GM23338 (cell line): ENCODE results near the gene ZNF91. TPM values are rescaled to one million over a fixed set of nuclear protein-coding genes. Genes with fewer than 3 reads are reported as not detected.

Experiments
- ATAC-seq: fragments of 200-7000 bp; cut with Tn5 transposase; 3 replicates; pipeline ENCODE4 v1.9.1; 2020
- DNase-seq: peaks from one replicate; pipeline ENCODE4 v3.0.0-alpha.2; 2015; ENCODE audit warnings: low spot score
- H2AFZ ChIP-seq: fragments of 200-600 bp; sonication (generic); 2 replicates; pipeline ENCODE4 v1.8.0; 2016; ENCODE audit warnings: antibody characterized with exemption, mild to moderate bottlenecking, moderate library complexity
- H3F3A ChIP-seq: fragments of 200-600 bp; sonication (generic); replicated peaks from 2 replicates; pipeline ENCODE4 v1.8.0; 2017; ENCODE audit warnings: antibody characterized with exemption, mixed run types, low read depth
- H3K27ac ChIP-seq: fragments of 200-600 bp; sonication (generic); 2 replicates; pipeline ENCODE4 v1.6.1; 2016; ENCODE audit warnings: low read depth
- H3K27me3 ChIP-seq: fragments of 200-600 bp; sonication (generic); 2 replicates; pipeline ENCODE4 v1.8.0; 2016; ENCODE audit warnings: mild to moderate bottlenecking, mixed run types, moderate library complexity; ENCODE audit not compliant: insufficient read depth
- H3K36me3 ChIP-seq: fragments of 200-600 bp; sonication (generic); 2 replicates; pipeline ENCODE4 v1.8.0; 2016; ENCODE audit warnings: mild to moderate bottlenecking; ENCODE audit not compliant: insufficient read depth
- H3K4me1 ChIP-seq: fragments of 200-600 bp; sonication (generic); 2 replicates; pipeline ENCODE4 v1.8.0; 2016; ENCODE audit warnings: mild to moderate bottlenecking, moderate library complexity; ENCODE audit not compliant: insufficient read depth
- H3K4me2 ChIP-seq: fragments of 200-600 bp; sonication (generic); 2 replicates; pipeline ENCODE4 v1.7.1; 2017; ENCODE audit warnings: mixed run types
- H3K4me3 ChIP-seq: fragments of 200-600 bp; sonication (generic); 2 replicates; pipeline ENCODE4 v1.6.1; 2016; ENCODE audit warnings: mixed run types
- H3K79me2 ChIP-seq: fragments of 200-600 bp; sonication (generic); replicated peaks from 2 replicates; pipeline ENCODE4 v1.8.0; 2017; ENCODE audit warnings: mild to moderate bottlenecking; ENCODE audit not compliant: insufficient read depth
- H3K9me2 ChIP-seq: fragments of 200-600 bp; sonication (generic); 2 replicates; pipeline ENCODE4 v1.8.0; 2017; ENCODE audit not compliant: insufficient read depth
- H4K20me1 ChIP-seq: fragments of 200-600 bp; sonication (generic); replicated peaks from 2 replicates; pipeline ENCODE4 v1.8.0; 2017; ENCODE audit warnings: mild to moderate bottlenecking; ENCODE audit not compliant: insufficient read depth
- H3K27ac Mint-ChIP-seq: 2 replicates; pipeline ENCODE4 v1.8.0; 2020; ENCODE audit warnings: inconsistent platforms, mild to moderate bottlenecking, moderate library complexity, mixed read lengths
- H3K27me3 Mint-ChIP-seq: 3 replicates; pipeline ENCODE4 v1.8.0; 2022; ENCODE audit warnings: low read depth, mild to moderate bottlenecking, moderate library complexity, mixed read lengths, inconsistent platforms; ENCODE audit not compliant: insufficient read depth, poor library complexity
- H3K36me3 Mint-ChIP-seq: 3 replicates; pipeline ENCODE4 v1.8.0; 2021; ENCODE audit warnings: low read depth, mild to moderate bottlenecking, inconsistent platforms, moderate library complexity, mixed read lengths
- H3K4me1 Mint-ChIP-seq: 3 replicates; pipeline ENCODE4 v1.8.0; 2020; ENCODE audit warnings: mild to moderate bottlenecking, inconsistent platforms, mixed read lengths
- H3K4me3 Mint-ChIP-seq: 3 replicates; pipeline ENCODE4 v1.8.0; 2021; ENCODE audit warnings: moderate library complexity, mild to moderate bottlenecking, inconsistent platforms, mixed read lengths
- H3K9me3 Mint-ChIP-seq: 3 replicates; pipeline ENCODE4 v1.8.0; 2020; ENCODE audit warnings: moderate library complexity, mild to moderate bottlenecking, inconsistent platforms, mixed read lengths
- CREB1 ChIP-seq: fragments of 250-450 bp; sonication (Bioruptor Pico); IDR thresholded peaks from 2 replicates; pipeline ENCODE4 v1.5.0; 2020; ENCODE audit warnings: low read depth, mild to moderate bottlenecking, moderate library complexity
- EZH2 ChIP-seq: fragments of 200-600 bp; sonication (generic); IDR thresholded peaks from one replicate; pipeline ENCODE4 v1.8.0; 2017; ENCODE audit warnings: antibody characterized with exemption, mild to moderate bottlenecking, low read depth; ENCODE audit not compliant: unreplicated experiment
- EZH2phosphoT487 ChIP-seq: fragments of 200-600 bp; sonication (generic); IDR thresholded peaks from one replicate; pipeline ENCODE4 v1.8.1; 2018; ENCODE audit warnings: antibody characterized with exemption; ENCODE audit not compliant: unreplicated experiment
- JUNB ChIP-seq: IDR thresholded peaks from one replicate; pipeline ENCODE4 v1.6.1; 2016; ENCODE audit warnings: antibody characterized with exemption; ENCODE audit not compliant: unreplicated experiment
- NANOG ChIP-seq: IDR thresholded peaks from 2 replicates; pipeline ENCODE4 v1.6.1; 2016; ENCODE audit warnings: antibody characterized with exemption, borderline replicate concordance
- POLR2AphosphoS5 ChIP-seq: IDR thresholded peaks from 2 replicates; pipeline ENCODE4 v1.6.1; 2016; ENCODE audit warnings: antibody characterized with exemption, low read depth
- STAT1 ChIP-seq: IDR thresholded peaks from one replicate; pipeline ENCODE4 v1.6.1; 2016; ENCODE audit warnings: antibody characterized with exemption; ENCODE audit not compliant: unreplicated experiment
- ZNF114 ChIP-seq: fragments of 250-450 bp; sonication (Bioruptor Pico); IDR thresholded peaks from 2 replicates; pipeline ENCODE4 v1.5.0; 2020; ENCODE audit warnings: mild to moderate bottlenecking, moderate library complexity
- ZNF331 ChIP-seq: fragments of 250-450 bp; sonication (Bioruptor Pico); IDR thresholded peaks from 2 replicates; pipeline ENCODE4 v1.5.0; 2020; ENCODE audit warnings: low read depth, mild to moderate bottlenecking, moderate library complexity
- polyA plus RNA-seq: library from polyadenylated mRNA; unstranded; fragments of >200 nt; fragmentation: Nextera tagmentation; extraction: Ambion mirVana; gene quantifications from 2 replicates; pipeline ENCODE4 v1.2.1, GENCODE V29; 2016
- total RNA-seq: library from RNA; depleted of rRNA; stranded (reverse); fragments of >200 nt; shearing (Covaris generic); gene quantifications from 2 replicates; pipeline ENCODE4 v1.2.3, GENCODE V29; 2014
- TF ChIP-seq, protein P1 (sequence below): fragments of 250-450 bp; sonication (Bioruptor Pico); IDR thresholded peaks from 2 replicates; pipeline ENCODE4 v1.5.0; 2020; ENCODE audit warnings: mild to moderate bottlenecking, moderate library complexity
- TF ChIP-seq, protein P2 (sequence below): IDR thresholded peaks from one replicate; pipeline ENCODE4 v1.6.1; 2018; ENCODE audit warnings: antibody characterized with exemption; ENCODE audit not compliant: unreplicated experiment
- TF ChIP-seq, protein P3 (sequence below): IDR thresholded peaks from 2 replicates; pipeline ENCODE4 v1.6.1; 2016; ENCODE audit warnings: antibody characterized with exemption
- TF ChIP-seq, protein P4 (sequence below), 2 experiments: fragments of 200-600 bp in 1 of 2; sonication (generic) in 1 of 2; conservative IDR thresholded peaks; 2 replicates each; pipeline versions ENCODE4 v1.5.1 to v1.6.1; 2016 to 2017; ENCODE audit warnings: antibody characterized with exemption in 2 of 2, low read depth in 2 of 2, mild to moderate bottlenecking in 2 of 2, moderate library complexity in 1 of 2

ZNF91 gene
- total and polyA plus RNA-seq, 2 experiments from 2014 or later, result 23.5 to 51.6 TPM

DNA sequence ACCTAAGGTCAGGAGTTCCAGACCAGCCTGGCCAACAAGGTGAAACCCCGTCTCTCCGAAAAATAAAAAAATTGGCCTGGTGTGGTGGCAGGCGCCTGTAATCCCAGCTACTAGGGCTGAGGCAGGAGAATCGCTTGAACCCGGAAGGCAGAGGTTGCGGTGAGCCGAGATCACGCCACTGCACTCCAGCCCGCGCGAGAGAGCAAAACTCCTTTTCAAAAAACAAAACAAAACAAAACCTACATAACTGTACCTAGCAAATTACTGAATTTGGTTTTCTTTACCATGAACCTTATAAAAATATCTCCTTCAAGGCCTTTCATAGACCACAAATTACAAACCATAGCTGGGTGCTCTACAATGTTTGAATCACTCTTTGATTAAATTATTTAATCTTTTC is 760 bp downstream of the ZNF91 start:
- H3K4me2 ChIP-seq, result peak overlapping the region; percentile 75
- Mint-ChIP-seq H3K4me3 (peak overlapping the region; percentile 98), H3K27me3 (peaks cover 7% of the 10 kb centered on the region), H3K36me3 (peaks cover 36% of the 10 kb centered on the region), H3K4me1 (peaks cover 22% of the 10 kb centered on the region; the same call in 2 of the 3 replicates), H3K27ac (peak overlapping the region; percentile 99), H3K9me3 (no peaks in the 10 kb centered on the region)
- H3K27ac ChIP-seq, result peak overlapping the region; percentile 97
- peak; percentile 21 for DNase-seq
- no peaks in the 10 kb centered on the region for H3F3A ChIP-seq
- no peaks in the 10 kb centered on the region; the same call in 1 of the 2 replicates for H4K20me1 ChIP-seq
- no peaks in the 10 kb centered on the region for H3K9me2 ChIP-seq
- H2AFZ ChIP-seq, result no peak overlapping the region
- peaks cover 54% of the 10 kb centered on the region for H3K79me2 ChIP-seq
- peak overlapping the region; percentile 71 for H3K4me3 ChIP-seq
- TF ChIP-seq, protein P1, sequence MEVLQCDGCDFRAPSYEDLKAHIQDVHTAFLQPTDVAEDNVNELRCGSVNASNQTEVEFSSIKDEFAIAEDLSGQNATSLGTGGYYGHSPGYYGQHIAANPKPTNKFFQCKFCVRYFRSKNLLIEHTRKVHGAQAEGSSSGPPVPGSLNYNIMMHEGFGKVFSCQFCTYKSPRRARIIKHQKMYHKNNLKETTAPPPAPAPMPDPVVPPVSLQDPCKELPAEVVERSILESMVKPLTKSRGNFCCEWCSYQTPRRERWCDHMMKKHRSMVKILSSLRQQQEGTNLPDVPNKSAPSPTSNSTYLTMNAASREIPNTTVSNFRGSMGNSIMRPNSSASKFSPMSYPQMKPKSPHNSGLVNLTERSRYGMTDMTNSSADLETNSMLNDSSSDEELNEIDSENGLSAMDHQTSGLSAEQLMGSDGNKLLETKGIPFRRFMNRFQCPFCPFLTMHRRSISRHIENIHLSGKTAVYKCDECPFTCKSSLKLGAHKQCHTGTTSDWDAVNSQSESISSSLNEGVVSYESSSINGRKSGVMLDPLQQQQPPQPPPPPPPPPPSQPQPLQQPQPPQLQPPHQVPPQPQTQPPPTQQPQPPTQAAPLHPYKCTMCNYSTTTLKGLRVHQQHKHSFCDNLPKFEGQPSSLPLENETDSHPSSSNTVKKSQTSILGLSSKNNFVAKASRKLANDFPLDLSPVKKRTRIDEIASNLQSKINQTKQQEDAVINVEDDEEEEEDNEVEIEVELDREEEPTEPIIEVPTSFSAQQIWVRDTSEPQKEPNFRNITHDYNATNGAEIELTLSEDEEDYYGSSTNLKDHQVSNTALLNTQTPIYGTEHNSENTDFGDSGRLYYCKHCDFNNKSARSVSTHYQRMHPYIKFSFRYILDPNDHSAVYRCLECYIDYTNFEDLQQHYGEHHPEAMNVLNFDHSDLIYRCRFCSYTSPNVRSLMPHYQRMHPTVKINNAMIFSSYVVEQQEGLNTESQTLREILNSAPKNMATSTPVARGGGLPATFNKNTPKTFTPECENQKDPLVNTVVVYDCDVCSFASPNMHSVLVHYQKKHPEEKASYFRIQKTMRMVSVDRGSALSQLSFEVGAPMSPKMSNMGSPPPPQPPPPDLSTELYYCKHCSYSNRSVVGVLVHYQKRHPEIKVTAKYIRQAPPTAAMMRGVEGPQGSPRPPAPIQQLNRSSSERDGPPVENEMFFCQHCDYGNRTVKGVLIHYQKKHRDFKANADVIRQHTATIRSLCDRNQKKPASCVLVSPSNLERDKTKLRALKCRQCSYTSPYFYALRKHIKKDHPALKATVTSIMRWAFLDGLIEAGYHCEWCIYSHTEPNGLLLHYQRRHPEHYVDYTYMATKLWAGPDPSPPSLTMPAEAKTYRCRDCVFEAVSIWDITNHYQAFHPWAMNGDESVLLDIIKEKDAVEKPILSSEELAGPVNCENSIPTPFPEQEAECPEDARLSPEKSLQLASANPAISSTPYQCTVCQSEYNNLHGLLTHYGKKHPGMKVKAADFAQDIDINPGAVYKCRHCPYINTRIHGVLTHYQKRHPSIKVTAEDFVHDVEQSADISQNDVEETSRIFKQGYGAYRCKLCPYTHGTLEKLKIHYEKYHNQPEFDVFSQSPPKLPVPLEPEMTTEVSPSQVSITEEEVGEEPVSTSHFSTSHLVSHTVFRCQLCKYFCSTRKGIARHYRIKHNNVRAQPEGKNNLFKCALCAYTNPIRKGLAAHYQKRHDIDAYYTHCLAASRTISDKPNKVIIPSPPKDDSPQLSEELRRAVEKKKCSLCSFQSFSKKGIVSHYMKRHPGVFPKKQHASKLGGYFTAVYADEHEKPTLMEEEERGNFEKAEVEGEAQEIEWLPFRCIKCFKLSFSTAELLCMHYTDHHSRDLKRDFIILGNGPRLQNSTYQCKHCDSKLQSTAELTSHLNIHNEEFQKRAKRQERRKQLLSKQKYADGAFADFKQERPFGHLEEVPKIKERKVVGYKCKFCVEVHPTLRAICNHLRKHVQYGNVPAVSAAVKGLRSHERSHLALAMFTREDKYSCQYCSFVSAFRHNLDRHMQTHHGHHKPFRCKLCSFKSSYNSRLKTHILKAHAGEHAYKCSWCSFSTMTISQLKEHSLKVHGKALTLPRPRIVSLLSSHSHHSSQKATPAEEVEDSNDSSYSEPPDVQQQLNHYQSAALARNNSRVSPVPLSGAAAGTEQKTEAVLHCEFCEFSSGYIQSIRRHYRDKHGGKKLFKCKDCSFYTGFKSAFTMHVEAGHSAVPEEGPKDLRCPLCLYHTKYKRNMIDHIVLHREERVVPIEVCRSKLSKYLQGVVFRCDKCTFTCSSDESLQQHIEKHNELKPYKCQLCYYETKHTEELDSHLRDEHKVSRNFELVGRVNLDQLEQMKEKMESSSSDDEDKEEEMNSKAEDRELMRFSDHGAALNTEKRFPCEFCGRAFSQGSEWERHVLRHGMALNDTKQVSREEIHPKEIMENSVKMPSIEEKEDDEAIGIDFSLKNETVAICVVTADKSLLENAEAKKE, result no peak
- TF ChIP-seq ZNF331 (CRISPR knock-in tag) (no peak), ZNF114 (CRISPR knock-in tag) (no peak), NANOG (no peak), STAT1 (no peak), CREB1 (no peak), POLR2AphosphoS5 (no peak), EZH2phosphoT487 (no peak), EZH2 (no peak), JUNB (no peak)
- TF ChIP-seq, protein P2, sequence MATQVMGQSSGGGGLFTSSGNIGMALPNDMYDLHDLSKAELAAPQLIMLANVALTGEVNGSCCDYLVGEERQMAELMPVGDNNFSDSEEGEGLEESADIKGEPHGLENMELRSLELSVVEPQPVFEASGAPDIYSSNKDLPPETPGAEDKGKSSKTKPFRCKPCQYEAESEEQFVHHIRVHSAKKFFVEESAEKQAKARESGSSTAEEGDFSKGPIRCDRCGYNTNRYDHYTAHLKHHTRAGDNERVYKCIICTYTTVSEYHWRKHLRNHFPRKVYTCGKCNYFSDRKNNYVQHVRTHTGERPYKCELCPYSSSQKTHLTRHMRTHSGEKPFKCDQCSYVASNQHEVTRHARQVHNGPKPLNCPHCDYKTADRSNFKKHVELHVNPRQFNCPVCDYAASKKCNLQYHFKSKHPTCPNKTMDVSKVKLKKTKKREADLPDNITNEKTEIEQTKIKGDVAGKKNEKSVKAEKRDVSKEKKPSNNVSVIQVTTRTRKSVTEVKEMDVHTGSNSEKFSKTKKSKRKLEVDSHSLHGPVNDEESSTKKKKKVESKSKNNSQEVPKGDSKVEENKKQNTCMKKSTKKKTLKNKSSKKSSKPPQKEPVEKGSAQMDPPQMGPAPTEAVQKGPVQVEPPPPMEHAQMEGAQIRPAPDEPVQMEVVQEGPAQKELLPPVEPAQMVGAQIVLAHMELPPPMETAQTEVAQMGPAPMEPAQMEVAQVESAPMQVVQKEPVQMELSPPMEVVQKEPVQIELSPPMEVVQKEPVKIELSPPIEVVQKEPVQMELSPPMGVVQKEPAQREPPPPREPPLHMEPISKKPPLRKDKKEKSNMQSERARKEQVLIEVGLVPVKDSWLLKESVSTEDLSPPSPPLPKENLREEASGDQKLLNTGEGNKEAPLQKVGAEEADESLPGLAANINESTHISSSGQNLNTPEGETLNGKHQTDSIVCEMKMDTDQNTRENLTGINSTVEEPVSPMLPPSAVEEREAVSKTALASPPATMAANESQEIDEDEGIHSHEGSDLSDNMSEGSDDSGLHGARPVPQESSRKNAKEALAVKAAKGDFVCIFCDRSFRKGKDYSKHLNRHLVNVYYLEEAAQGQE, result no peak
- TF ChIP-seq, protein P3, sequence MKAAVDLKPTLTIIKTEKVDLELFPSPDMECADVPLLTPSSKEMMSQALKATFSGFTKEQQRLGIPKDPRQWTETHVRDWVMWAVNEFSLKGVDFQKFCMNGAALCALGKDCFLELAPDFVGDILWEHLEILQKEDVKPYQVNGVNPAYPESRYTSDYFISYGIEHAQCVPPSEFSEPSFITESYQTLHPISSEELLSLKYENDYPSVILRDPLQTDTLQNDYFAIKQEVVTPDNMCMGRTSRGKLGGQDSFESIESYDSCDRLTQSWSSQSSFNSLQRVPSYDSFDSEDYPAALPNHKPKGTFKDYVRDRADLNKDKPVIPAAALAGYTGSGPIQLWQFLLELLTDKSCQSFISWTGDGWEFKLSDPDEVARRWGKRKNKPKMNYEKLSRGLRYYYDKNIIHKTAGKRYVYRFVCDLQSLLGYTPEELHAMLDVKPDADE, result no peak
- TF ChIP-seq, protein P4, sequence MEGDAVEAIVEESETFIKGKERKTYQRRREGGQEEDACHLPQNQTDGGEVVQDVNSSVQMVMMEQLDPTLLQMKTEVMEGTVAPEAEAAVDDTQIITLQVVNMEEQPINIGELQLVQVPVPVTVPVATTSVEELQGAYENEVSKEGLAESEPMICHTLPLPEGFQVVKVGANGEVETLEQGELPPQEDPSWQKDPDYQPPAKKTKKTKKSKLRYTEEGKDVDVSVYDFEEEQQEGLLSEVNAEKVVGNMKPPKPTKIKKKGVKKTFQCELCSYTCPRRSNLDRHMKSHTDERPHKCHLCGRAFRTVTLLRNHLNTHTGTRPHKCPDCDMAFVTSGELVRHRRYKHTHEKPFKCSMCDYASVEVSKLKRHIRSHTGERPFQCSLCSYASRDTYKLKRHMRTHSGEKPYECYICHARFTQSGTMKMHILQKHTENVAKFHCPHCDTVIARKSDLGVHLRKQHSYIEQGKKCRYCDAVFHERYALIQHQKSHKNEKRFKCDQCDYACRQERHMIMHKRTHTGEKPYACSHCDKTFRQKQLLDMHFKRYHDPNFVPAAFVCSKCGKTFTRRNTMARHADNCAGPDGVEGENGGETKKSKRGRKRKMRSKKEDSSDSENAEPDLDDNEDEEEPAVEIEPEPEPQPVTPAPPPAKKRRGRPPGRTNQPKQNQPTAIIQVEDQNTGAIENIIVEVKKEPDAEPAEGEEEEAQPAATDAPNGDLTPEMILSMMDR (conservative IDR thresholded peaks at IDR 0.05; ENCODE audit: low read depth in 2 of 2), result no peak
- peaks cover 10% of the 10 kb centered on the region for H3K36me3 ChIP-seq
- ATAC-seq, result peak; percentile 23
- no peaks in the 10 kb centered on the region for H3K27me3 ChIP-seq
- H3K4me1 ChIP-seq, result peaks cover 10% of the 10 kb centered on the region
